GM12874 (cell line): ENCODE measurements around the gene CFAP54.

ENCODE experiments used
- TF ChIP-seq, protein P1 (sequence below): IDR thresholded peaks from 2 replicates; pipeline ENCODE4 v1.5.1; 2011; ENCODE audit warnings: low read depth, mild to moderate bottlenecking, control low read depth, low read length, moderate library complexity; ENCODE audit not compliant: insufficient read depth

CFAP54 gene

GRCh38 chr12:96814200-96814599 lies 324.8 kb downstream of the CFAP54 start:
- TF ChIP-seq, protein P1, sequence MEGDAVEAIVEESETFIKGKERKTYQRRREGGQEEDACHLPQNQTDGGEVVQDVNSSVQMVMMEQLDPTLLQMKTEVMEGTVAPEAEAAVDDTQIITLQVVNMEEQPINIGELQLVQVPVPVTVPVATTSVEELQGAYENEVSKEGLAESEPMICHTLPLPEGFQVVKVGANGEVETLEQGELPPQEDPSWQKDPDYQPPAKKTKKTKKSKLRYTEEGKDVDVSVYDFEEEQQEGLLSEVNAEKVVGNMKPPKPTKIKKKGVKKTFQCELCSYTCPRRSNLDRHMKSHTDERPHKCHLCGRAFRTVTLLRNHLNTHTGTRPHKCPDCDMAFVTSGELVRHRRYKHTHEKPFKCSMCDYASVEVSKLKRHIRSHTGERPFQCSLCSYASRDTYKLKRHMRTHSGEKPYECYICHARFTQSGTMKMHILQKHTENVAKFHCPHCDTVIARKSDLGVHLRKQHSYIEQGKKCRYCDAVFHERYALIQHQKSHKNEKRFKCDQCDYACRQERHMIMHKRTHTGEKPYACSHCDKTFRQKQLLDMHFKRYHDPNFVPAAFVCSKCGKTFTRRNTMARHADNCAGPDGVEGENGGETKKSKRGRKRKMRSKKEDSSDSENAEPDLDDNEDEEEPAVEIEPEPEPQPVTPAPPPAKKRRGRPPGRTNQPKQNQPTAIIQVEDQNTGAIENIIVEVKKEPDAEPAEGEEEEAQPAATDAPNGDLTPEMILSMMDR = no peak

- TF ChIP-seq, protein P1 = no peak
Measured at GRCh38 chr12:96821592-96821991, 332.2 kb downstream of the CFAP54 start.

- TF ChIP-seq, protein P1 = no peak
Measured at GRCh38 chr12:96822641-96823040, 333.3 kb downstream of the CFAP54 start.

DNA sequence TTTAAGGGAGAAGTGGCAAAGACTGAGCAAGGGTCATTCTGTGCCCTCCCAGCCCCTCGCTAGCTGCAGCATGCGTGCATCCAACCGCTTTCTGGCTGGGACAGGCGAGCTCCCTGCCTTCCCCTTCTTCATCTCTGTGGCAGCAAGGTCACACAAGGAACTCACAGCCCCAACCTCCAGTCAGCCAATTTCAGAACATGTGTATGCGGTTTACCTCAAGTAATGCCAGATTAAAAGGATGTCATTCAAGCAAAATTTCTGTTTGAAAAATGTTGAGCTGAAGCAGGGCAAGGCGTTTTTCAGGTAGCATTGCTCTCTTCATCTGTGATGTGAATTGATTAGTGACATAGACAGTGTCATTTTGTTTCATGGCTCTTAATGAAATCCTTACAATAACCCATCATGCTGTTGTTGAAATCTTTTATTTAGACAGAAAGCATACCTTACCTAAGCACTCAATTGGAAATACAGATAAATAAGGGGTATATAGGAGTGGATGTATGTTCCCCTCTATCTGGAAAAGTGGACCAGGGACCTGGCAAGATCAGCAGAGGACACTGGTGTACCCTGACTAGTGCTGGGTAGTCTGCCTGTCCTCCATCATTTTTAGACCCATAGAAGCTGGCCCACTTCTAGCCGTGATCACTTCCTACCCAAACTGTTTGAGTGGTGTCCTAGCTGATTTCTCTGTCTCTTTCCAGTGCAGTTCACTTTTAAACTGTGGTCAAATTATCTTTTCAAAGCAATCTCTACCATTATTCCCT lies 334.9 kb downstream of the CFAP54 start:
- TF ChIP-seq, protein P1 = no peak

- TF ChIP-seq, protein P1 = no peak
Measured at GRCh38 chr12:96824838-96825236, 335.5 kb downstream of the CFAP54 start.

DNA sequence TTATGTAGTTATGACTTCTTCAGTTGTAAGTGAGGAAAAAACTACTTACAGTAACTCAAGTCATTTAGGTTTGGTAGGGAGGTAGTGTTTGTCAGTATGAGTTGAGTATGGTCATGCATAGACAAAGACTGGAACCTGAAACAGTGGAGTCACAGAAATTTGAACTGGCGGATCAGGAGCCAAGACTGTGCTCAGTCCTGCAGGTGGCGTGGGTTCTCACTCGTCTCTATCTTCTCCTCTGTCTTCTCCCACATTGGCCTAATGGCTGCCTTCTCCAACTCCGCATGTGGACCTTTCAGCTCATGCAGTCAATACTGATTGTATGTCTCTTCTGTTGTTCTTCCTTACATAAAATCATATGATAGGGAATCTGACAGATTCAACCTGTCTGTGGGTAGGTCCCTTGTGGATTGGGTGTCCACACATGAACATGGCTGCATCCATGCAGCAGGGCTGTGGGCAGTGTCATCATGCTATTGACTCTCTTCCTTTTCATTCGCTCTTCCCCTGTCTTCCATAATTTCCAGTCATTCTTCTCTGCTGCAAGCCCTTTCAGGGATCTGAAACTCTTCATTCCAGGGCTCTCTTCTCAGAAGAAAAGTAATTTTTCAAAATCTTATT lies 338.9 kb downstream of the CFAP54 start:
- TF ChIP-seq, protein P1 = no peak

- TF ChIP-seq, protein P1 = no peak
Measured at GRCh38 chr12:96829354-96829753, 340.0 kb downstream of the CFAP54 start.
